AG10803 (cell line): ENCODE results near the gene RSAD1.

ENCODE experiments used
- DNase-seq: peaks from one replicate; pipeline ENCODE4 v3.0.0; 2010; ENCODE audit warnings: low read depth
- H3K4me3 ChIP-seq: 2 replicates; pipeline ENCODE4 v1.5.1; 2011; ENCODE audit warnings: mild to moderate bottlenecking, low read length, control low read depth
- TF ChIP-seq, protein P1 (sequence below): conservative IDR thresholded peaks from 2 replicates; pipeline ENCODE4 v1.5.1; 2011; ENCODE audit warnings: mild to moderate bottlenecking, low read length, control low read depth, inconsistent platforms

RSAD1 gene

DNA sequence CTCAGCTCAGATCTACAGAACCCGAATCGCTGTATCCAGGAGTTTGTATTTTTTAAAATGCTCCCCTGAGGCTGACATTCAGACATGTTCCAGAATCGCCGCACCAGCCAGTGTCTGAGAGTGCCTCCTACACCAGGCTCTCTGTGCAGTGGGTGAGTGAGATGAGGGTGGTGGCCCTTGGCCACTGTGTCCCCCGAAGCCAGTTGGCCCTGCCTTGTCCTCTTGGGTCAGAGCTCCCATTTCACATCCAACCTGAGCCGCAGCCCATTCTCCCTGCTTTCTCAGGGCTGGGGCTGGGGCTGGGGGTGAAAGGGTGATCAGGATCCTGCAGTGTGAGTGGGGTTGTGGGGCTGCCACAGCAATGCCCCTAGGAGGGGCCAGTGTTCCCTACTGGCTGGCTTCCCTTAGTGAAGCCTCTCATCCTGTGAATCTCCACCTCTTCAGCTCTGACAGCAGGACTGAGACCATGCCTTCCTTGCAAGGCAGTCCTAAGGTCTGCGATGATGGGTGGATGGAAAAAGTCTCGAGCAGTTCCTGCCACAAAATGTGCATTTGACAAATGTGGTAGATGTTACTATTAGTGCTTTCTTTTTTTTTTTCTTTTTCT is 16.7 kb downstream of the RSAD1 start:
- H3K4me3 ChIP-seq = no peak overlapping the region
- no peak for DNase-seq
- TF ChIP-seq, protein P1, sequence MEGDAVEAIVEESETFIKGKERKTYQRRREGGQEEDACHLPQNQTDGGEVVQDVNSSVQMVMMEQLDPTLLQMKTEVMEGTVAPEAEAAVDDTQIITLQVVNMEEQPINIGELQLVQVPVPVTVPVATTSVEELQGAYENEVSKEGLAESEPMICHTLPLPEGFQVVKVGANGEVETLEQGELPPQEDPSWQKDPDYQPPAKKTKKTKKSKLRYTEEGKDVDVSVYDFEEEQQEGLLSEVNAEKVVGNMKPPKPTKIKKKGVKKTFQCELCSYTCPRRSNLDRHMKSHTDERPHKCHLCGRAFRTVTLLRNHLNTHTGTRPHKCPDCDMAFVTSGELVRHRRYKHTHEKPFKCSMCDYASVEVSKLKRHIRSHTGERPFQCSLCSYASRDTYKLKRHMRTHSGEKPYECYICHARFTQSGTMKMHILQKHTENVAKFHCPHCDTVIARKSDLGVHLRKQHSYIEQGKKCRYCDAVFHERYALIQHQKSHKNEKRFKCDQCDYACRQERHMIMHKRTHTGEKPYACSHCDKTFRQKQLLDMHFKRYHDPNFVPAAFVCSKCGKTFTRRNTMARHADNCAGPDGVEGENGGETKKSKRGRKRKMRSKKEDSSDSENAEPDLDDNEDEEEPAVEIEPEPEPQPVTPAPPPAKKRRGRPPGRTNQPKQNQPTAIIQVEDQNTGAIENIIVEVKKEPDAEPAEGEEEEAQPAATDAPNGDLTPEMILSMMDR = no peak

DNA sequence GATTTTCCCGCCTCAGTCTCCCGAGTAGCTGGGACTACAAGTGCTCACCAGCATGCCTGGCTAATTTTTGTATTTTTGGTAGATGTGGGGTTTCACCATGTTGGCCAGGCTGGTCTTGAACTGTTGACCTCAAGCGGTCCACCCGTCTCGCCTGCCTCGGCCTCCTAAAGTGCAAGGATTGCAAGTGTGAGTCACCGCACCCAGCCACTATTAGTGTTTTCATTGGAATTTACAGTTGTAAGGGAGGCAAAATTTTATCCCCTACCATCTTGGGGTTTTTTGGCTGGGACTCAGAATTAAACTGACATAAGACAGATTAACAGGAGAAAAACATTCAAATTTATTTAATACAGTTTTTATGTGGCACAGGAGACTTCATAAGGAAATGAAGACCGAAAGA is 17.3 kb downstream of the RSAD1 start:
- no peak overlapping the region for H3K4me3 ChIP-seq
- TF ChIP-seq, protein P1 = no peak
- peak; percentile 43 for DNase-seq

DNA sequence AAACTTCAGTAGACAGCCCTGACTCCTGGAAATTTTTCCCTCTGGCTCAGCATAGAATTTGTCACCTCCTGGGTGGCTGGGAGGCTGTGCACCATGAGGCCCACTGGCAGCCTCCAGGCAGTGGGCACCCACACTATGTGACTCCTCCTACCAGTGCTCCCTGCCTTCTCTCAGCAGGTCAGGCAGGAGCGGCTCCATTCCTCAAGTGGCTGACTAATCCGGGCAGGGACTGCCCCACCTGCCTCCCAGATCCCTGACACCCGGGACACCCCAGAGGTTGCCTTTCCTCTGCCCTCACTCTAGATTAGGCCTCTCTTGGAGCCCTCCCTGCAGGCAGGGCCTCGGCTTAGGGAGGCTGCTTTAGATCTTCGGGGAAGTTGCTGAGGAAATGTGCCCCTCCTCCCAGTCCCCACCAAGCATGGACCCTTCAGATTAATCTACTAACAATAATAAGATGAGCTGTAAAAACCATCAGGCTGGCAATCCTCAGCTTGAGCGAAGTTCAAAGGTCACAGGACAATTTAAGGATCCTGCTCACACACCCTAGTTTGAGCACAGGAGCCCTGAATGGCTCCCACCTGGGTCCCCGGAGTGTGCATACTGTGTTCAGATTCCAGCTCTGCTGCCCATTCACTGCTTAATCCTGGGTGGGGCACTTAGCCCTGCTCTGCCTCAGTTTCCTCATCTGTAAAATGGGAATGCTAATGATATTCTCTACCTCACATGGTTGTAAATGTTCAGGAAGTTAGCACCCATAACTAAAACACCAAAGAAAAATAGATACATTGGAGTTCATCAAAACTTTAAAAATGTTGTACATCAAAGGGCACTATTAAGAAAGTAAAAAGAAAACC is 19.6 kb downstream of the RSAD1 start:
- no peak overlapping the region for H3K4me3 ChIP-seq
- TF ChIP-seq, protein P1 = no peak
- no peak for DNase-seq

DNA sequence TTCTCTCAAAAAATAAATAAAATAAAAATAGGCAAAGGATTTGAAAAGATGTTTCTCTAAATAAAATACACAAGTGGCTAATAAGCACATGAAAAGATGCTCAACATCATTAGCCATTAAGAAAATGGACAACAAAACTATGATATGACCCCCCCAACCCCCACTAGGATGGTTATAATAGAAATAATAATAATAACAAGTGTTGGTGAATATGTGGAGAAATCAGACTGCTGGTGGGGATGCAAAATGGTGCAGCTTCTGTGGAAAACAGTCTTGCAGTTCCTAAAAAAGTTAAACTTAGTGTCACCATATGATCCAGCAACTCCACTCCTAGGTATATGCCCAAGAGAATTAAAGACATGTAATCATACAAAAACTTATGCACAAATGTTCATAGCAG is 20.6 kb downstream of the RSAD1 start:
- H3K4me3 ChIP-seq = no peak overlapping the region
- TF ChIP-seq, protein P1 = no peak
- DNase-seq = no peak

DNA sequence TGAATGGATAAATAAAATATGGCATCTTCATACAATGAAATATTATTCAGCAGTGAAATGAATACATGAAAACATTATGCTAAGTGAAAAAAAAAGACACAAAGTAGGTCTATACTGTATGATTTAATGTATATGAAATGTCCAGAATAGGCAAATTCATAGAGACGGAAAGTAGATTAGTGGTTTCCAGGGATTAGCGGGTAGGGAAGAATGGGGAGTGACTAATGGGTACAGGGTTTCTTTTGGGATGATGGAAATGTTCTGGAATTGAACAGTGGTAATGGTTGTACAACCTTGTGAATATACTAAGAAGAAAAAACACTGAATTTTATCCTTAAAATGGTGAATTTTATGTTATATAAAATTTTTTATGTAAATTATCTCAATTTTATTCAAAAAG is 21.1 kb downstream of the RSAD1 start:
- H3K4me3 ChIP-seq = no peak overlapping the region
- TF ChIP-seq, protein P1 = no peak
- DNase-seq = no peak

DNA sequence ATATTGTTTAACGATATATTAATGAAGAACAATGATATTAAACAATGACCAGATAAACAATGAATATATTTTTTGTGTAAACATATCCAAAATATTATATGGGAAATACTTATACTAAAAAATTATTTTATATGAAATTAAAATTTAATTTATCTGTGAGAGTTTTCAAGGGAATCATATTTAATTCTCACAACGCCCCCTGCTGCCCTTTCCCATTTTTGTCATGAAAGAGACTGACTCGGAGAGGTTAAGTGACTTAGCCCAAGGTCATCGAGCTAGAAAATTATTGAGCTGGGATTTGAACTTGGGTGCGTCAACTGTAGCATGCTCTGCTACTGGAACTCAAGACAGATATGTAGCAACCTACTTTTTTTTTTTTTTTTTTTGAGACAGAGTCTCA is 22.4 kb downstream of the RSAD1 start:
- DNase-seq = no peak
- H3K4me3 ChIP-seq = no peak overlapping the region
- TF ChIP-seq, protein P1 = peak; percentile 54
